SIG-M5 (cell line): Measurements from ENCODE around the gene B9D1.
"Not testable (repeated sequence)": the region's sequence is repeated elsewhere in the genome, so short reads cannot be mapped to it uniquely, and the experiment has no call there.

Source experiments
- DNase-seq: peaks from one replicate; lab custom pipeline; 2025; lab: John Stamatoyannopoulos, UW

B9D1 gene

GRCh38 chr17:19359151-19359550 lies 3.4 kb downstream of the B9D1 start:
- no peak for DNase-seq

GRCh38 chr17:19357761-19358160 lies 4.8 kb downstream of the B9D1 start:
- DNase-seq: no peak

- no peak for DNase-seq
Measured at GRCh38 chr17:19357351-19357750, 5.2 kb downstream of the B9D1 start.

GRCh38 chr17:19354748-19355147 lies 7.8 kb downstream of the B9D1 start:
- DNase-seq: no peak

GRCh38 chr17:19353401-19353800 lies 9.1 kb downstream of the B9D1 start:
- not testable (repeated sequence) for DNase-seq

- DNase-seq: no peak
Measured at GRCh38 chr17:19348806-19349205, 13.7 kb downstream of the B9D1 start.

- no peak for DNase-seq
Measured at GRCh38 chr17:19348081-19348650, 14.4 kb downstream of the B9D1 start.

GRCh38 chr17:19347323-19348080 lies 15.0 kb downstream of the B9D1 start:
- no peak for DNase-seq

- no peak for DNase-seq
Measured at GRCh38 chr17:19346351-19347255, 15.9 kb downstream of the B9D1 start.

- DNase-seq: no peak
Measured at GRCh38 chr17:19345486-19346350, 16.8 kb downstream of the B9D1 start.

GRCh38 chr17:19345067-19345460 lies 17.5 kb downstream of the B9D1 start:
- no peak for DNase-seq

GRCh38 chr17:19344311-19345066 lies 18.0 kb downstream of the B9D1 start:
- no peak for DNase-seq

- DNase-seq: no peak
Measured at GRCh38 chr17:19343671-19344151, 18.8 kb downstream of the B9D1 start.

GRCh38 chr17:19343256-19343630 lies 19.3 kb downstream of the B9D1 start:
- DNase-seq: no peak

GRCh38 chr17:19342611-19343255 lies 19.8 kb downstream of the B9D1 start:
- no peak for DNase-seq

GRCh38 chr17:19341641-19342610 lies 20.6 kb downstream of the B9D1 start:
- no peak for DNase-seq

GRCh38 chr17:19341211-19341631 lies 21.3 kb downstream of the B9D1 start:
- DNase-seq: no peak

GRCh38 chr17:19339341-19339815 lies 23.1 kb downstream of the B9D1 start:
- no peak for DNase-seq
